Ishikawa (cell line): Measurements from ENCODE around the gene ROPN1L.

Experiments used
- CEBPB ChIP-seq: IDR thresholded peaks from 2 replicates; pipeline ENCODE4 v1.6.1; 2012
- EP300 ChIP-seq: IDR thresholded peaks from 2 replicates; pipeline ENCODE4 v1.6.1; 2012; ENCODE audit warnings: borderline replicate concordance

- TF ChIP-seq EP300 = no peak
- no peak for TF ChIP-seq CEBPB
These were observed 49.4 kb downstream of the ROPN1L start for GRCh38 chr5:10490927-10491672.
